ENCODE data around the gene COX6A1. TPM values are rescaled to one million over a fixed set of nuclear protein-coding genes. Genes with fewer than 3 reads are reported as not detected.
A peak's percentile ranks its signal among the peaks of the same experiment; 100 is the strongest.

The COX6A1 gene
- total and polyA plus RNA-seq, 12 donors = 378 to 1,577 (median 688) TPM

GRCh38 chr12:120406553-120406952, 31.4 kb upstream of the COX6A1 start:
- no peak for TF ChIP-seq POLR2A (IDR thresholded peaks at IDR 0.05)
- no peak for TF ChIP-seq CTCF (IDR thresholded peaks at IDR 0.05)
- WGBS, 4 donors = 92 to 100% (median 98%) methylated on average over 3 of the region's 3 CpGs
- no peak for DNase-seq
- H3K9me3 ChIP-seq (replicated peaks in 1 of 3) = no peaks in the 10 kb centered on the region
- no peaks in the 10 kb centered on the region for H3K36me3 ChIP-seq (replicated peaks in 1 of 2)
- intact Hi-C loops (cut with DNase I) = no loop called here
- H3K27ac ChIP-seq = no peak overlapping the region
- no peaks in the 10 kb centered on the region for H3K4me1 ChIP-seq (replicated peaks in 1 of 2)
- H3K27me3 ChIP-seq = no peaks in the 10 kb centered on the region
- no peak overlapping the region for H3K4me3 ChIP-seq

DNA sequence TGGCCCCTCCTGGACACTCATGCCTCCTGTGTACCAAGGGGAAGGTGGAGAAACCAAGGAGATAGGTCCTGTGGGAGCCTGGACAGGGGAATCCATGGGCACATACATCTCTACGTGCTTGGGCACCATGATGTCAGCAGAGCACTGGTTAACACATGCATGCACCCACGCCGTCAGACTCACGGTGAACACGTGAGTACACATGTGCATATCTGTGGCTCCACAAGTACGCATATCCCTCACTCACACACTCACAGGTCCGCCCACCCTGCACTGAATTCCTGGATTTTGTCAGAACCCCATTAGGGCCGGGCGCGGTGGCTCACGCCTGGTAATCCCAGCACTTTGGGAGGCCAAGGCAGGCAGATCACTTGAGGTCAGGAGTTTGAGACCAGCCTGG, 29.1 kb upstream of the COX6A1 start:
- no peak overlapping the region for H3K4me3 ChIP-seq
- WGBS, 4 donors = 93 to 97% (median 95%) methylated on average over 5 to 11 of the region's 11 CpGs
- H3K27me3 ChIP-seq = no peaks in the 10 kb centered on the region
- H3K9me3 ChIP-seq (replicated peaks in 1 of 3) = no peaks in the 10 kb centered on the region
- no peak for DNase-seq
- TF ChIP-seq POLR2A (IDR thresholded peaks at IDR 0.05) = no peak
- TF ChIP-seq CTCF (IDR thresholded peaks at IDR 0.05) = no peak
- H3K4me1 ChIP-seq (replicated peaks in 1 of 2) = peaks cover 2 to 4% of the 10 kb centered on the region in 2 donors
- H3K36me3 ChIP-seq (replicated peaks in 1 of 2) = no peaks in the 10 kb centered on the region
- H3K27ac ChIP-seq = no peak overlapping the region
- intact Hi-C loops (cut with DNase I) = no loop called here

DNA sequence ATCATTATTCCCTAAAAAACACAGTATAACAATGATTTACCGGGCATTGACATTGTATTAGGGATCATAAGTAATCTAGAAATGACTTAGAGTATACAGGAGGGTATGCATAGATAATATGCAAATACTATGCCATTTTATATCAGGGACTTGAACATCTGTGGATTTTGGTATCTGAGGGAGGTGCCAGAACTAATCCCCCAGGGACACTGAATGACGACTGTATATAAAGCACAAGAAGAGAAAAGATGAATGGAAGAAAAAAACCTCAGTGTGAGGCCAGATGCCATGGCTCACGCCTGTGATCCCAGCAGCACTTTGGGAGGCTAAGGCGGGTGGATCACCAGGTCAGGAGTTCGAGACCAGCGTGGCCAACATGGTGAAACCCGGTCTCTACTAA, 25.5 kb upstream of the COX6A1 start:
- Histone ChIP-seq H3K36me3 (replicated peaks in 1 of 2) (no peaks in the 10 kb centered on the region), H3K27me3 (no peaks in the 10 kb centered on the region), H3K4me3 (no peak overlapping the region), H3K9me3 (replicated peaks in 1 of 3) (no peaks in the 10 kb centered on the region), H3K4me1 (replicated peaks in 1 of 2) (peaks cover 5 to 7% of the 10 kb centered on the region in 2 donors), H3K27ac (no peak overlapping the region)
- DNase-seq = no peak
- no peak for TF ChIP-seq POLR2A (IDR thresholded peaks at IDR 0.05)
- TF ChIP-seq CTCF (IDR thresholded peaks at IDR 0.05) = no peak
- intact Hi-C loops (cut with DNase I) = no loop called here
- WGBS, 4 donors = 78 to 87% (median 84%) methylated on average over 7 of the region's 7 CpGs

DNA sequence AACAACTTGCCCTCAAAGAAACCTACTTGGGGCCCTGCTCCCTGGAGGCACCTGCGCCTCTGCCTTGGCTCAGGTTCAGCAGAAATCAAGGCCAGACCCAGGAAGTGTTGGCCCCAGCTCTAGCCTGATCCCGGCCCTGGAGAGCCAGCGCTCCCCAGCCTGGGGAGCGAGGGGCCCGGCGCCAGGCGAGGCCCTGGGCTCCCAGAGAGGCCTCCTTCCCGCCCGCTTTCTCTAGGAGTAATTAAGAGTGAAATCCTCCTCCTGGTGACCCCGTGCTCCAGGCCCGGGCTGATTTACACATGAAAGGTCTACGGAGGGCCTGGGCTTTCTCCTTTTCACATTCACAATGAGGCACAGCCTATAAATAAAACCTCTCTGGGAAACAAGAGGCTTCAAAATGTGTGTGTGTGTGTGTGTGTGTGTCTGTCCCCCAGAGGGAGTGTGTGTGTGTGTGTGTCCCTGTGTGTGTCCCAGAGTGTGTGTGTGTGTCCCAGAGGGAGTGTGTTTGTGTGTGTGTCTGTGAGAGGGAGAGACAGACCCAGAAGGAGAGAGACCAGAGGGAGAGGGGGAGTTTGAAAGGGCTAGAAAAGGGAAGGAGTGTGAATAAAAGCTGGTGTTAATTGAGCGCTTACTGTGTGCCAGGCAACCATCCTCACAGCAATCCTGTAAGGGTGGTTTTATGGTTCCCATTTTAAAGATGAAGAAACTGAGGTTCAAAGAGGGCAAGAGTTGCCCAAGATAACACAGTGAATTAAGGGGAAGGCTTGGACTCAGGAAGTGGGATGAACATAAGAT, 23.8 kb upstream of the COX6A1 start:
- Histone ChIP-seq H3K4me1 (replicated peaks in 1 of 2) (peaks cover 5 to 7% of the 10 kb centered on the region in 2 donors), H3K27ac (peak overlapping the region in 2 of 5 donors; percentile 19 to 73), H3K27me3 (no peaks in the 10 kb centered on the region), H3K9me3 (replicated peaks in 1 of 3) (no peaks in the 10 kb centered on the region), H3K36me3 (replicated peaks in 1 of 2) (no peaks in the 10 kb centered on the region), H3K4me3 (no peak overlapping the region)
- intact Hi-C loops (cut with DNase I) = no loop called here
- peak; percentile 30 to 68 (median 62) for DNase-seq
- WGBS, 4 donors = 31 to 41% (median 36%) methylated on average over 4 to 13 of the region's 13 CpGs
- no peak for TF ChIP-seq POLR2A (IDR thresholded peaks at IDR 0.05)
- TF ChIP-seq CTCF (IDR thresholded peaks at IDR 0.05) = no peak
